ENCODE data around the gene MYBPH. TPM values are rescaled to one million over a fixed set of nuclear protein-coding genes. Genes with fewer than 3 reads are reported as not detected.

Gene MYBPH
- total and polyA plus RNA-seq, 2 experiments from 2014 or later: not detected

DNA sequence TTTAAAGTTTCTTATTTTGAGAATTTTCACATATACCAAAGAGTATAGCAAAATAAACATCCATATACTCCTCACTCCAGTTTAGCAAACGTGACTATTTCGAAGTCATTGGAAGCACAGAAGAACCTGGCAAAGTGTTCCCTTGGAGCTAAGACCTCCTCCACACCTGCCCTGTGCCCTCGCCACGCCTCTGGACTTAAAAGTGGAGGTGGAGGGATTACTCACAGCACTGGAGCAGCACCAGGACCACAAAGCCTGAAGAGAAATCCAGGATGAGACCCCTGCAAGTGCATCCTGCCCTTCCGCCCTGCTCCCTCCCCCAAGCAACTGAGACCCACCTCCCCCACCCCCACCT, 10.4 kb upstream of the MYBPH start:
- Histone ChIP-seq H3K4me2 (no peak overlapping the region), H3K4me1 (ENCODE audit: insufficient read depth) (peaks cover 17% of the 10 kb centered on the region), H3K4me3 (no peak overlapping the region), H4K20me1 (replicated peaks; ENCODE audit: insufficient read depth) (no peaks in the 10 kb centered on the region), H3K27ac (ENCODE audit: low read depth) (no peak overlapping the region), H3K36me3 (ENCODE audit: insufficient read depth) (no peaks in the 10 kb centered on the region), H3K79me2 (replicated peaks; ENCODE audit: insufficient read depth) (no peaks in the 10 kb centered on the region), H3K27me3 (ENCODE audit: insufficient read depth) (no peaks in the 10 kb centered on the region), H3F3A (replicated peaks; ENCODE audit: low read depth) (no peaks in the 10 kb centered on the region), H3K9me2 (ENCODE audit: insufficient read depth) (0 out of 2 replicates have a peak, but pooled peaks cover 5% of the 10 kb centered on the region), H2AFZ (no peak overlapping the region)
- Mint-ChIP-seq H3K36me3 (ENCODE audit: low read depth) (no peaks in the 10 kb centered on the region), H3K9me3 (no peaks in the 10 kb centered on the region), H3K4me1 (peaks cover 33% of the 10 kb centered on the region), H3K27ac (no peak overlapping the region), H3K4me3 (no peak overlapping the region), H3K27me3 (ENCODE audit: insufficient read depth, low read depth, poor library complexity) (peaks cover 3% of the 10 kb centered on the region)
- no peak for ATAC-seq
- TF ChIP-seq NANOG (IDR thresholded peaks at IDR 0.05; ENCODE audit: borderline replicate concordance) (no peak), JUNB (IDR thresholded peaks at IDR 0.05; ENCODE audit: unreplicated experiment) (no peak), EZH2 (IDR thresholded peaks at IDR 0.05; ENCODE audit: low read depth, unreplicated experiment) (no peak), ZNF114 (CRISPR knock-in tag; IDR thresholded peaks at IDR 0.05) (no peak), REST (IDR thresholded peaks at IDR 0.05; ENCODE audit: unreplicated experiment) (no peak), STAT1 (IDR thresholded peaks at IDR 0.05; ENCODE audit: unreplicated experiment) (no peak), ZNF331 (CRISPR knock-in tag; IDR thresholded peaks at IDR 0.05; ENCODE audit: low read depth) (no peak), EZH2phosphoT487 (IDR thresholded peaks at IDR 0.05; ENCODE audit: unreplicated experiment) (no peak), CREB1 (CRISPR knock-in tag; IDR thresholded peaks at IDR 0.05; ENCODE audit: low read depth) (no peak)
- TF ChIP-seq, protein P1, sequence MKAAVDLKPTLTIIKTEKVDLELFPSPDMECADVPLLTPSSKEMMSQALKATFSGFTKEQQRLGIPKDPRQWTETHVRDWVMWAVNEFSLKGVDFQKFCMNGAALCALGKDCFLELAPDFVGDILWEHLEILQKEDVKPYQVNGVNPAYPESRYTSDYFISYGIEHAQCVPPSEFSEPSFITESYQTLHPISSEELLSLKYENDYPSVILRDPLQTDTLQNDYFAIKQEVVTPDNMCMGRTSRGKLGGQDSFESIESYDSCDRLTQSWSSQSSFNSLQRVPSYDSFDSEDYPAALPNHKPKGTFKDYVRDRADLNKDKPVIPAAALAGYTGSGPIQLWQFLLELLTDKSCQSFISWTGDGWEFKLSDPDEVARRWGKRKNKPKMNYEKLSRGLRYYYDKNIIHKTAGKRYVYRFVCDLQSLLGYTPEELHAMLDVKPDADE (IDR thresholded peaks at IDR 0.05): no peak
- TF ChIP-seq, protein P2, sequence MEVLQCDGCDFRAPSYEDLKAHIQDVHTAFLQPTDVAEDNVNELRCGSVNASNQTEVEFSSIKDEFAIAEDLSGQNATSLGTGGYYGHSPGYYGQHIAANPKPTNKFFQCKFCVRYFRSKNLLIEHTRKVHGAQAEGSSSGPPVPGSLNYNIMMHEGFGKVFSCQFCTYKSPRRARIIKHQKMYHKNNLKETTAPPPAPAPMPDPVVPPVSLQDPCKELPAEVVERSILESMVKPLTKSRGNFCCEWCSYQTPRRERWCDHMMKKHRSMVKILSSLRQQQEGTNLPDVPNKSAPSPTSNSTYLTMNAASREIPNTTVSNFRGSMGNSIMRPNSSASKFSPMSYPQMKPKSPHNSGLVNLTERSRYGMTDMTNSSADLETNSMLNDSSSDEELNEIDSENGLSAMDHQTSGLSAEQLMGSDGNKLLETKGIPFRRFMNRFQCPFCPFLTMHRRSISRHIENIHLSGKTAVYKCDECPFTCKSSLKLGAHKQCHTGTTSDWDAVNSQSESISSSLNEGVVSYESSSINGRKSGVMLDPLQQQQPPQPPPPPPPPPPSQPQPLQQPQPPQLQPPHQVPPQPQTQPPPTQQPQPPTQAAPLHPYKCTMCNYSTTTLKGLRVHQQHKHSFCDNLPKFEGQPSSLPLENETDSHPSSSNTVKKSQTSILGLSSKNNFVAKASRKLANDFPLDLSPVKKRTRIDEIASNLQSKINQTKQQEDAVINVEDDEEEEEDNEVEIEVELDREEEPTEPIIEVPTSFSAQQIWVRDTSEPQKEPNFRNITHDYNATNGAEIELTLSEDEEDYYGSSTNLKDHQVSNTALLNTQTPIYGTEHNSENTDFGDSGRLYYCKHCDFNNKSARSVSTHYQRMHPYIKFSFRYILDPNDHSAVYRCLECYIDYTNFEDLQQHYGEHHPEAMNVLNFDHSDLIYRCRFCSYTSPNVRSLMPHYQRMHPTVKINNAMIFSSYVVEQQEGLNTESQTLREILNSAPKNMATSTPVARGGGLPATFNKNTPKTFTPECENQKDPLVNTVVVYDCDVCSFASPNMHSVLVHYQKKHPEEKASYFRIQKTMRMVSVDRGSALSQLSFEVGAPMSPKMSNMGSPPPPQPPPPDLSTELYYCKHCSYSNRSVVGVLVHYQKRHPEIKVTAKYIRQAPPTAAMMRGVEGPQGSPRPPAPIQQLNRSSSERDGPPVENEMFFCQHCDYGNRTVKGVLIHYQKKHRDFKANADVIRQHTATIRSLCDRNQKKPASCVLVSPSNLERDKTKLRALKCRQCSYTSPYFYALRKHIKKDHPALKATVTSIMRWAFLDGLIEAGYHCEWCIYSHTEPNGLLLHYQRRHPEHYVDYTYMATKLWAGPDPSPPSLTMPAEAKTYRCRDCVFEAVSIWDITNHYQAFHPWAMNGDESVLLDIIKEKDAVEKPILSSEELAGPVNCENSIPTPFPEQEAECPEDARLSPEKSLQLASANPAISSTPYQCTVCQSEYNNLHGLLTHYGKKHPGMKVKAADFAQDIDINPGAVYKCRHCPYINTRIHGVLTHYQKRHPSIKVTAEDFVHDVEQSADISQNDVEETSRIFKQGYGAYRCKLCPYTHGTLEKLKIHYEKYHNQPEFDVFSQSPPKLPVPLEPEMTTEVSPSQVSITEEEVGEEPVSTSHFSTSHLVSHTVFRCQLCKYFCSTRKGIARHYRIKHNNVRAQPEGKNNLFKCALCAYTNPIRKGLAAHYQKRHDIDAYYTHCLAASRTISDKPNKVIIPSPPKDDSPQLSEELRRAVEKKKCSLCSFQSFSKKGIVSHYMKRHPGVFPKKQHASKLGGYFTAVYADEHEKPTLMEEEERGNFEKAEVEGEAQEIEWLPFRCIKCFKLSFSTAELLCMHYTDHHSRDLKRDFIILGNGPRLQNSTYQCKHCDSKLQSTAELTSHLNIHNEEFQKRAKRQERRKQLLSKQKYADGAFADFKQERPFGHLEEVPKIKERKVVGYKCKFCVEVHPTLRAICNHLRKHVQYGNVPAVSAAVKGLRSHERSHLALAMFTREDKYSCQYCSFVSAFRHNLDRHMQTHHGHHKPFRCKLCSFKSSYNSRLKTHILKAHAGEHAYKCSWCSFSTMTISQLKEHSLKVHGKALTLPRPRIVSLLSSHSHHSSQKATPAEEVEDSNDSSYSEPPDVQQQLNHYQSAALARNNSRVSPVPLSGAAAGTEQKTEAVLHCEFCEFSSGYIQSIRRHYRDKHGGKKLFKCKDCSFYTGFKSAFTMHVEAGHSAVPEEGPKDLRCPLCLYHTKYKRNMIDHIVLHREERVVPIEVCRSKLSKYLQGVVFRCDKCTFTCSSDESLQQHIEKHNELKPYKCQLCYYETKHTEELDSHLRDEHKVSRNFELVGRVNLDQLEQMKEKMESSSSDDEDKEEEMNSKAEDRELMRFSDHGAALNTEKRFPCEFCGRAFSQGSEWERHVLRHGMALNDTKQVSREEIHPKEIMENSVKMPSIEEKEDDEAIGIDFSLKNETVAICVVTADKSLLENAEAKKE (CRISPR knock-in tag; IDR thresholded peaks at IDR 0.05): no peak
- TF ChIP-seq, protein P3, sequence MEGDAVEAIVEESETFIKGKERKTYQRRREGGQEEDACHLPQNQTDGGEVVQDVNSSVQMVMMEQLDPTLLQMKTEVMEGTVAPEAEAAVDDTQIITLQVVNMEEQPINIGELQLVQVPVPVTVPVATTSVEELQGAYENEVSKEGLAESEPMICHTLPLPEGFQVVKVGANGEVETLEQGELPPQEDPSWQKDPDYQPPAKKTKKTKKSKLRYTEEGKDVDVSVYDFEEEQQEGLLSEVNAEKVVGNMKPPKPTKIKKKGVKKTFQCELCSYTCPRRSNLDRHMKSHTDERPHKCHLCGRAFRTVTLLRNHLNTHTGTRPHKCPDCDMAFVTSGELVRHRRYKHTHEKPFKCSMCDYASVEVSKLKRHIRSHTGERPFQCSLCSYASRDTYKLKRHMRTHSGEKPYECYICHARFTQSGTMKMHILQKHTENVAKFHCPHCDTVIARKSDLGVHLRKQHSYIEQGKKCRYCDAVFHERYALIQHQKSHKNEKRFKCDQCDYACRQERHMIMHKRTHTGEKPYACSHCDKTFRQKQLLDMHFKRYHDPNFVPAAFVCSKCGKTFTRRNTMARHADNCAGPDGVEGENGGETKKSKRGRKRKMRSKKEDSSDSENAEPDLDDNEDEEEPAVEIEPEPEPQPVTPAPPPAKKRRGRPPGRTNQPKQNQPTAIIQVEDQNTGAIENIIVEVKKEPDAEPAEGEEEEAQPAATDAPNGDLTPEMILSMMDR (conservative IDR thresholded peaks at IDR 0.05; ENCODE audit: low read depth in 2 of 2): no peak
- DNase-seq (ENCODE audit: low spot score): no peak
